T-helper 2 cell treated with Interferon-gamma antibody and Interleukin-4, amounts not matched to agents 100 ng/mL and 5 ng/mL, for 36 hours (primary cell): ENCODE data around the gene TENM4. TPM values are rescaled to one million over a fixed set of nuclear protein-coding genes. Genes with fewer than 3 reads are reported as not detected.

Experiments used
- intact Hi-C: fragments of 100-400 bp; cut with micrococcal nuclease; formaldehyde crosslinking; loops from one replicate; pipeline ENCODE4 v1.15.1; 2023
- total RNA-seq: library from RNA; stranded (reverse); gene quantifications from 2 replicates; pipeline ENCODE4 v1.2.3, GENCODE V29; 2022

TENM4 gene
- total RNA-seq, 1 donor from 2014 or later = not detected

- intact Hi-C loops = no loop called here
Observed at GRCh38 chr11:78800096-78800690, 640.6 kb downstream of the TENM4 start.

- intact Hi-C loops = no loop called here
Observed at GRCh38 chr11:78798663-78799062, 642.2 kb downstream of the TENM4 start.

- intact Hi-C loops = no loop called here
Observed at GRCh38 chr11:78797559-78797958, 643.3 kb downstream of the TENM4 start.

- intact Hi-C loops = no loop called here
Observed at GRCh38 chr11:78796956-78797355, 643.9 kb downstream of the TENM4 start.

GRCh38 chr11:78795621-78796261 lies 645.1 kb downstream of the TENM4 start:
- intact Hi-C loops = no loop called here

- intact Hi-C loops = no loop called here
Observed at GRCh38 chr11:78791964-78792363, 648.9 kb downstream of the TENM4 start.

GRCh38 chr11:78791254-78791653 lies 649.6 kb downstream of the TENM4 start:
- intact Hi-C loops = no loop called here

- intact Hi-C loops = no loop called here
Observed at GRCh38 chr11:78790784-78791183, 650.0 kb downstream of the TENM4 start.

GRCh38 chr11:78789375-78789774 lies 651.5 kb downstream of the TENM4 start:
- intact Hi-C loops = no loop called here

- intact Hi-C loops = no loop called here
Observed at GRCh38 chr11:78788533-78788932, 652.3 kb downstream of the TENM4 start.

GRCh38 chr11:78787696-78788095 lies 653.1 kb downstream of the TENM4 start:
- intact Hi-C loops = no loop called here

- intact Hi-C loops = no loop called here
Observed at GRCh38 chr11:78786746-78787145, 654.1 kb downstream of the TENM4 start.

GRCh38 chr11:78786086-78786485 lies 654.7 kb downstream of the TENM4 start:
- intact Hi-C loops = no loop called here

GRCh38 chr11:78784321-78785061 lies 656.3 kb downstream of the TENM4 start:
- intact Hi-C loops = no loop called here

GRCh38 chr11:78783846-78784245 lies 657.0 kb downstream of the TENM4 start:
- intact Hi-C loops = no loop called here

GRCh38 chr11:78783301-78783700 lies 657.5 kb downstream of the TENM4 start:
- intact Hi-C loops = no loop called here

GRCh38 chr11:78782725-78783124 lies 658.1 kb downstream of the TENM4 start:
- intact Hi-C loops = no loop called here

GRCh38 chr11:78780889-78781288 lies 659.9 kb downstream of the TENM4 start:
- intact Hi-C loops = no loop called here

- intact Hi-C loops = no loop called here
Observed at GRCh38 chr11:78773492-78773891, 667.3 kb downstream of the TENM4 start.

- intact Hi-C loops = no loop called here
Observed at GRCh38 chr11:78773077-78773476, 667.8 kb downstream of the TENM4 start.

- intact Hi-C loops = no loop called here
Observed at GRCh38 chr11:78772186-78772585, 668.6 kb downstream of the TENM4 start.

GRCh38 chr11:78770931-78771330 lies 669.9 kb downstream of the TENM4 start:
- intact Hi-C loops = no loop called here

- intact Hi-C loops = no loop called here
Observed at GRCh38 chr11:78768971-78769370, 671.9 kb downstream of the TENM4 start.
